Calu3 (cell line): ENCODE results near the gene HUNK. TPM values are rescaled to one million over a fixed set of nuclear protein-coding genes. Genes with fewer than 3 reads are reported as not detected.

Experiments used
- BruUV-seq: library from RNA; stranded (reverse); fragments of 400-500 nt; replicated peaks from 2 replicates; lab custom pipeline; 2021; lab: Mats Ljungman, UMichigan
- CTCF ChIA-PET: fragments of 300-600 bp; sonication (Branson Sonifier 250); formaldehyde crosslinking; loops from one replicate; lab custom pipeline; 2022; ENCODE audit warnings: antibody characterized with exemption; lab: Charles Lee
- DNase-seq: peaks from one replicate; pipeline ENCODE4 v3.0.0; 2022
- H3K27ac Mint-ChIP-seq: one replicate; pipeline ENCODE4 v1.8.0; 2022; ENCODE audit warnings: mixed read lengths; ENCODE audit not compliant: unreplicated experiment
- H3K27me3 Mint-ChIP-seq: one replicate; pipeline ENCODE4 v1.8.0; 2022; ENCODE audit warnings: mixed read lengths; ENCODE audit not compliant: unreplicated experiment
- H3K36me3 Mint-ChIP-seq: one replicate; pipeline ENCODE4 v1.8.0; 2022; ENCODE audit warnings: mild to moderate bottlenecking, moderate library complexity, mixed read lengths; ENCODE audit not compliant: insufficient read depth, unreplicated experiment
- H3K4me1 Mint-ChIP-seq: one replicate; pipeline ENCODE4 v1.8.0; 2022; ENCODE audit warnings: mild to moderate bottlenecking, low read depth, mixed read lengths; ENCODE audit not compliant: unreplicated experiment
- H3K4me3 Mint-ChIP-seq: one replicate; pipeline ENCODE4 v1.8.0; 2022; ENCODE audit warnings: mild to moderate bottlenecking, low read depth, moderate library complexity, mixed read lengths; ENCODE audit not compliant: unreplicated experiment
- H3K9me3 Mint-ChIP-seq: one replicate; pipeline ENCODE4 v1.8.0; 2022; ENCODE audit warnings: low read depth, mixed read lengths; ENCODE audit not compliant: unreplicated experiment
- intact Hi-C: fragments of 100-400 bp; cut with micrococcal nuclease; formaldehyde crosslinking; loops from one replicate; pipeline ENCODE4 v1.10.0; 2022; ENCODE audit not compliant: unreplicated experiment
- total RNA-seq: library from RNA; stranded (reverse); gene quantifications from 2 replicates; pipeline ENCODE4 v1.2.3, GENCODE V29; 2022
- TF ChIP-seq, protein P1 (sequence below): fragments of 200-600 bp; IDR thresholded peaks from one replicate; pipeline ENCODE4 v1.8.0; 2022; ENCODE audit warnings: antibody characterized with exemption; ENCODE audit not compliant: unreplicated experiment

Gene HUNK
- total RNA-seq, 1 experiment from 2014 or later: 2.3 TPM

DNA sequence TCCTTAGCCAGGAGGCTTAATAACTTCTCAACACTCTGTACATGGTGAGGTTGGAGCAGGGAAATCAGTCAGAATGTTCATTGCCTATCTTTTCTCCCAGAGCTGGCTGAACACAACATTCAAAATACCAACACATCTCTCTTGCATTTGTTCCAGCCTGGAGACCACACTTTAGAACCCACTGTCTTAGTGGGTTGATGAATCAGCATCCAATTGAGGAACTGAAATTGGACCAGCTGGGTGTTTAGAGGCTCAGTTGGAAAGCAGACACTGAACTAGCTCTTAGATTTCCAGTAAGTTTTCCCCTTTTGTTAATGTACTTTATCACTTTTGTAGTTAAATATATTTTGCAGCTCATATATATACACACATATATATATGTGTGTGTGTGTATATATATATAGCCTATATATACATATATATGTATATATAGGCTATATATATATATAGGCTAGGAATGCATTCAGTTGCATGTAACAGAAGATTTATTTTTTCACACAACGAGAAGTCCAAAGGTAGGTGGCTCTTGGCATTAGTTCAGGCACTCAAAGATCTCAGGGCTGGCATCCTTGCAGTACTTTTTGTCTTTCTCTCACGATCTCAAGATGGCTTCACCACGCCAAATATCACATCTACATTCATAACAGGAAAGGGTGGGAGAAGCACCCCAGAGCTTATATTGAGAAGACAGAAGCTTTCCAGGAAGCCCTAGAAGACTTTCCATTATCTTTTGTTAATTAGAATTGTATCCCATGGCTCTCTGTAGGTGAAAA, 35.0 kb upstream of the HUNK start:
- no peak for DNase-seq
- Mint-ChIP-seq H3K27me3 (peaks cover 23% of the 10 kb centered on the region), H3K9me3 (no peaks in the 10 kb centered on the region), H3K4me1 (no peaks in the 10 kb centered on the region), H3K4me3 (no peak overlapping the region), H3K27ac (no peak overlapping the region), H3K36me3 (no peaks in the 10 kb centered on the region)
- CTCF ChIA-PET: no interaction called here
- intact Hi-C loops: no loop called here
- BruUV-seq: no TSS peak
- TF ChIP-seq, protein P1, sequence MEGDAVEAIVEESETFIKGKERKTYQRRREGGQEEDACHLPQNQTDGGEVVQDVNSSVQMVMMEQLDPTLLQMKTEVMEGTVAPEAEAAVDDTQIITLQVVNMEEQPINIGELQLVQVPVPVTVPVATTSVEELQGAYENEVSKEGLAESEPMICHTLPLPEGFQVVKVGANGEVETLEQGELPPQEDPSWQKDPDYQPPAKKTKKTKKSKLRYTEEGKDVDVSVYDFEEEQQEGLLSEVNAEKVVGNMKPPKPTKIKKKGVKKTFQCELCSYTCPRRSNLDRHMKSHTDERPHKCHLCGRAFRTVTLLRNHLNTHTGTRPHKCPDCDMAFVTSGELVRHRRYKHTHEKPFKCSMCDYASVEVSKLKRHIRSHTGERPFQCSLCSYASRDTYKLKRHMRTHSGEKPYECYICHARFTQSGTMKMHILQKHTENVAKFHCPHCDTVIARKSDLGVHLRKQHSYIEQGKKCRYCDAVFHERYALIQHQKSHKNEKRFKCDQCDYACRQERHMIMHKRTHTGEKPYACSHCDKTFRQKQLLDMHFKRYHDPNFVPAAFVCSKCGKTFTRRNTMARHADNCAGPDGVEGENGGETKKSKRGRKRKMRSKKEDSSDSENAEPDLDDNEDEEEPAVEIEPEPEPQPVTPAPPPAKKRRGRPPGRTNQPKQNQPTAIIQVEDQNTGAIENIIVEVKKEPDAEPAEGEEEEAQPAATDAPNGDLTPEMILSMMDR: no peak

DNA sequence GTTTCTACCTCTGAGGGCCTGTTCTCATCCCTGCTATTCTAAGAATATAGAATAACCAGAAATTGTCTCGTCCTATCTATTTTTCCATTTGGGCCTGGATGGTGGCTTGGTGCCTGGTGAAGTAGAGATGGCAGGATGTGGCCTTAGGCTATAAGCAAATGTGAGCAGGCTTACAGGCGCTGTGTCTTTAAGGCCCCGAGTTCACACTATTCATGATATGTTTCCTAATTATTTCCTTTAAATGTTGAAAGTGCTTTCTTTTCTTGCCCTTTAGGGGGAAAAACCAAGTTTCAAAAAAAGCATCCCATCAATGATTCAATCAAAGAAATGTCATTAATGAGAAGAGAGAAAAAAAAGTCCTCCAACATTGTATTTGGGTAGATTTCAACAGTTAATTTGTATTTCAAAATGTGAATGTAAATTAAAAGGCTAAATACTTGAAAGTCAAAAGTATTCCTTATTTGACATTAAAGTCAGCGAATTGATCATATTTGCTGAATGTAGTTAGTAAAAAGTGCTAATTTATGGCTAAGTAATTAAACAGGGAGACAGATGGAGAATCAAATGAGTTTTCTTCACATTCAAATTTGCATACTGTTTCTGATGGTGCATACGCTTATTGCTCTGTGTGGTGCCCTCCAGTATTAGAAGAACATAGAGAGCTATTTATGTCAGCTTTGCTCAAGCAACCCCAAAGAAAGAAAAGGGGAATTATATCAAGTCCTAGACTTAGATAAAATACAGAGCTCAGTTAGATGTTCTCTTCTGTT, 34.0 kb upstream of the HUNK start:
- no peak for DNase-seq
- no TSS peak for BruUV-seq
- CTCF ChIA-PET: no interaction called here
- H3K4me1 Mint-ChIP-seq: no peaks in the 10 kb centered on the region
- intact Hi-C loops: no loop called here
- no peak overlapping the region for H3K4me3 Mint-ChIP-seq
- H3K36me3 Mint-ChIP-seq: no peaks in the 10 kb centered on the region
- no peak overlapping the region for H3K27ac Mint-ChIP-seq
- H3K9me3 Mint-ChIP-seq: no peaks in the 10 kb centered on the region
- TF ChIP-seq, protein P1: no peak
- H3K27me3 Mint-ChIP-seq: peaks cover 32% of the 10 kb centered on the region

DNA sequence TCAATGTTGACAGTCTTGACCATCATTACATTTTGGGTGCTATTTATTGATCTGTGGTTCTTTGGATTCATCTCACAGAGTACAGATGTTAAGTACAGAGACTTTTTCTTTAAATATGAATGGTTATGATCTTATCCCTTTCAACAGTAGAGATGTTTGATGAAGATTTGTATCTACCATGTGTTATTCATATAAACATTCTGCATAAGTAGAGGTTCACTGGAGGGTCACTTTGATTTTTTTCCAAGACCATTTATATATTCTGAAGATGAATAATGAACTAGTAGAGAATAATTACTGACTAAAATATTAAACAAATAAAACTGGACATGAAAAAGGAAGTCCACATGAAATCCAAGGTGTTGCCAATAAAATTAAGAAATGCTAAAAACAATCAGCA, 28.6 kb upstream of the HUNK start:
- CTCF ChIA-PET: no interaction called here
- no peaks in the 10 kb centered on the region for H3K4me1 Mint-ChIP-seq
- BruUV-seq: no TSS peak
- H3K27ac Mint-ChIP-seq: no peak overlapping the region
- no peaks in the 10 kb centered on the region for H3K36me3 Mint-ChIP-seq
- TF ChIP-seq, protein P1: no peak
- DNase-seq: no peak
- H3K27me3 Mint-ChIP-seq: peaks cover 59% of the 10 kb centered on the region
- intact Hi-C loops: no loop called here
- H3K9me3 Mint-ChIP-seq: no peaks in the 10 kb centered on the region
- no peak overlapping the region for H3K4me3 Mint-ChIP-seq

DNA sequence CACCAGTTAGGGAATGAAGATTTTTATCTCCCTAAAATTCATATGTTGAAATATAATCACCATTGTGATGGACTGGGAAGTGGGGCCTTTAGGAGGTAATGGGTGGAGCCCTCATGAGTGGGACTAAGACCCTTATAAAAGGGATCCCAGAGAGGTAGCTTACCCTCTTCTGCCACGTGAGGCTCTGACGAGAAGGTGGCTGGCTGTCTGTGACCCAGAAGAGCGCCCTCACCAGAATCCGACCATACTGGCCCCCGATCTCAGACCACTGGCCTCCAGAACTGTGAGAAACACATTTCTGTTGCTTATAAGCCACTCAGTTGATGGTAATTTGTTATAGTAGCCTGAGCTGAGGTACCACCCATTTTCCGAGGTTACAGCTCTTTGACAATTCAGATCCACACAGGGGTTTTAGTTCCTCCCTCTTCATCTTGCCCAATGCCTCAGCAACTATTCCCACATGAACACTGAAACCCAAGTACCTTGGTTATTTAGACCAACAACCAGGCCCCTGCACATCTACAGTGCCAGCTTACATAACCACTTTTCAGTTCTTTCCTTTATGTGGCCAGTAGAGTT, 27.6 kb upstream of the HUNK start:
- no peaks in the 10 kb centered on the region for H3K4me1 Mint-ChIP-seq
- H3K9me3 Mint-ChIP-seq: no peaks in the 10 kb centered on the region
- DNase-seq: no peak
- intact Hi-C loops: no loop called here
- H3K4me3 Mint-ChIP-seq: no peak overlapping the region
- no peak overlapping the region for H3K27ac Mint-ChIP-seq
- BruUV-seq: no TSS peak
- peaks cover 54% of the 10 kb centered on the region for H3K27me3 Mint-ChIP-seq
- H3K36me3 Mint-ChIP-seq: no peaks in the 10 kb centered on the region
- CTCF ChIA-PET: no interaction called here
- TF ChIP-seq, protein P1: no peak
